Uterus (tissue), 2 donors: ENCODE results near the gene ARHGAP27.

Source experiments
- POLR2A ChIP-seq, 2 donors: fragments of 450-650 bp; IDR thresholded peaks; one replicate each; pipeline ENCODE4 v1.6.1; 2016; ENCODE audit warnings: antibody characterized with exemption in 2 of 2, mild to moderate bottlenecking in 1 of 2, moderate library complexity in 1 of 2
- TF ChIP-seq, protein P1 (sequence below), 4 experiments: fragments of 200-600 bp in 2 of 4; fragments of 450-650 bp in 2 of 4; sonication (generic) in 2 of 4; IDR thresholded peaks; one replicate each; pipeline ENCODE4 v1.5.1; 2016 to 2019; ENCODE audit warnings: antibody characterized with exemption in 4 of 4, mild to moderate bottlenecking in 2 of 4, moderate library complexity in 1 of 4

DNA sequence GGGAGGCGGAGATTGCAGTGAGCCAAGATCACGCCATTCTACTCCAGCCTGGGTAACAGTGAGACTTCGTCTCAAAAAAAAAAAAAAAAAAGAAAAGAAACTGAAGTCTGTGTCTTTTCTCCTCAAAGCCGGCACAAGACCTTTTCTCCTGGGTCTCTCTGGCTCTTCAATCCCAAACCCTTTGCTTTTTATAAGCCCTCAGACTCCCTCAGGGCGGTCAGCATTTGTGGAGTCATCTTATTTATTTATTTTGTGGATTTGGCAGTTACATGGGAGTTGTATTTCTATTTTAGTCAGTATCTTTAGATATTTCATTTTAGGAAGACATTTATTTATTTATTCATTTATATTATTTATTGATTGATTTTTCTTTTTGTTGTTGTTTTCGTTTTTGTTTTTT is 58.2 kb downstream of the ARHGAP27 start:
- TF ChIP-seq, protein P1, sequence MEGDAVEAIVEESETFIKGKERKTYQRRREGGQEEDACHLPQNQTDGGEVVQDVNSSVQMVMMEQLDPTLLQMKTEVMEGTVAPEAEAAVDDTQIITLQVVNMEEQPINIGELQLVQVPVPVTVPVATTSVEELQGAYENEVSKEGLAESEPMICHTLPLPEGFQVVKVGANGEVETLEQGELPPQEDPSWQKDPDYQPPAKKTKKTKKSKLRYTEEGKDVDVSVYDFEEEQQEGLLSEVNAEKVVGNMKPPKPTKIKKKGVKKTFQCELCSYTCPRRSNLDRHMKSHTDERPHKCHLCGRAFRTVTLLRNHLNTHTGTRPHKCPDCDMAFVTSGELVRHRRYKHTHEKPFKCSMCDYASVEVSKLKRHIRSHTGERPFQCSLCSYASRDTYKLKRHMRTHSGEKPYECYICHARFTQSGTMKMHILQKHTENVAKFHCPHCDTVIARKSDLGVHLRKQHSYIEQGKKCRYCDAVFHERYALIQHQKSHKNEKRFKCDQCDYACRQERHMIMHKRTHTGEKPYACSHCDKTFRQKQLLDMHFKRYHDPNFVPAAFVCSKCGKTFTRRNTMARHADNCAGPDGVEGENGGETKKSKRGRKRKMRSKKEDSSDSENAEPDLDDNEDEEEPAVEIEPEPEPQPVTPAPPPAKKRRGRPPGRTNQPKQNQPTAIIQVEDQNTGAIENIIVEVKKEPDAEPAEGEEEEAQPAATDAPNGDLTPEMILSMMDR (IDR thresholded peaks at IDR 0.05): no peak
- TF ChIP-seq POLR2A (IDR thresholded peaks at IDR 0.05): no peak
